Naive B cell (primary cell): ENCODE measurements around the gene TRABD. TPM values are rescaled to one million over a fixed set of nuclear protein-coding genes. Genes with fewer than 3 reads are reported as not detected.
A peak's percentile ranks its signal among the peaks of the same experiment; 100 is the strongest.

Source experiments
- ATAC-seq, 2 donors: fragments of 150-1000 bp; cut with Tn5 transposase; 2 replicates each; pipeline ENCODE4 v1.10.0; 2021; ENCODE audit warnings: low read depth in 2 of 2, mild to moderate bottlenecking in 2 of 2, moderate library complexity in 2 of 2
- DNase-seq: peaks from one replicate; pipeline ENCODE4 v3.0.0; 2022
- H3K27ac Mint-ChIP-seq, 6 donors: one replicate each; pipeline ENCODE4 v1.8.0; 2020 to 2022; ENCODE audit warnings: mild to moderate bottlenecking in 6 of 6, mixed read lengths in 6 of 6, moderate library complexity in 5 of 6, inconsistent platforms in 2 of 6
- H3K27me3 Mint-ChIP-seq, 3 donors: one replicate each; pipeline ENCODE4 v1.8.0; 2021 to 2022; ENCODE audit warnings: mixed read lengths in 3 of 3, mild to moderate bottlenecking in 1 of 3
- H3K36me3 Mint-ChIP-seq, 2 donors: one replicate each; pipeline ENCODE4 v1.8.0; 2020 to 2022; ENCODE audit warnings: mixed read lengths in 2 of 2, inconsistent platforms in 1 of 2, mild to moderate bottlenecking in 1 of 2
- H3K4me1 Mint-ChIP-seq, 3 donors: one replicate each; pipeline ENCODE4 v1.8.0; 2020 to 2022; ENCODE audit warnings: mixed read lengths in 3 of 3, inconsistent platforms in 1 of 3, mild to moderate bottlenecking in 1 of 3, moderate library complexity in 1 of 3
- H3K4me3 Mint-ChIP-seq, 8 donors: one replicate each; pipeline ENCODE4 v1.8.0; 2020 to 2022; ENCODE audit warnings: mild to moderate bottlenecking in 8 of 8, mixed read lengths in 8 of 8, moderate library complexity in 8 of 8, inconsistent platforms in 2 of 8
- H3K9me3 Mint-ChIP-seq, 7 donors: one replicate each; pipeline ENCODE4 v1.8.0; 2020 to 2022; ENCODE audit warnings: mixed read lengths in 7 of 7, mild to moderate bottlenecking in 5 of 7, inconsistent platforms in 2 of 7, moderate library complexity in 1 of 7
- polyA plus RNA-seq, 6 donors: library from polyadenylated mRNA; unstranded; fragments of 300-500 nt; fragmentation: Illumina TruSeq; gene quantifications; one replicate each; pipeline ENCODE4 v1.2.3, GENCODE V29; 2021; ENCODE audit warnings: low read depth in 6 of 6

Gene TRABD
- polyA plus RNA-seq, 6 donors from 2014 or later: 9.4 to 22.6 (median 15.1) TPM

GRCh38 chr22:50190182-50190940 is 4.6 kb downstream of the TRABD start:
- Mint-ChIP-seq H3K9me3 (no peaks in the 10 kb centered on the region), H3K4me1 (peaks cover 40 to 65% (median 64%) of the 10 kb centered on the region in 3 donors), H3K4me3 (peak overlapping the region; percentile 77 to 96 (median 89)), H3K27ac (peak overlapping the region; percentile 100), H3K36me3 (no peaks in the 10 kb centered on the region), H3K27me3 (no peaks in the 10 kb centered on the region)
- ATAC-seq: peak; percentile 56 to 59
- peak; percentile 97 for DNase-seq

- peaks cover 40 to 72% (median 71%) of the 10 kb centered on the region in 3 donors for H3K4me1 Mint-ChIP-seq
- no peaks in the 10 kb centered on the region for H3K27me3 Mint-ChIP-seq
- ATAC-seq (peak; percentile 52 to 56), DNase-seq (peak; percentile 93)
- peak overlapping the region; percentile 77 to 96 (median 89) for H3K4me3 Mint-ChIP-seq
- H3K27ac Mint-ChIP-seq: peak overlapping the region; percentile 100
- no peaks in the 10 kb centered on the region for H3K36me3 Mint-ChIP-seq
- H3K9me3 Mint-ChIP-seq: no peaks in the 10 kb centered on the region
These were observed 5.4 kb downstream of the TRABD start for GRCh38 chr22:50190941-50191741.

- ATAC-seq (peak; percentile 9 to 13), DNase-seq (peak; percentile 79)
- Mint-ChIP-seq H3K27me3 (no peaks in the 10 kb centered on the region), H3K4me3 (peak overlapping the region; percentile 76 to 96 (median 87)), H3K36me3 (no peaks in the 10 kb centered on the region), H3K9me3 (no peaks in the 10 kb centered on the region), H3K27ac (peak overlapping the region; percentile 100), H3K4me1 (peaks cover 31 to 66% (median 60%) of the 10 kb centered on the region in 3 donors)
These were observed 6.9 kb downstream of the TRABD start for GRCh38 chr22:50192436-50193204.

- no peaks in the 10 kb centered on the region for H3K9me3 Mint-ChIP-seq
- peak overlapping the region in 3 of 8 donors; percentile 6 to 77 (median 15) for H3K4me3 Mint-ChIP-seq
- peaks cover 29 to 60% (median 52%) of the 10 kb centered on the region in 3 donors for H3K4me1 Mint-ChIP-seq
- no peaks in the 10 kb centered on the region for H3K27me3 Mint-ChIP-seq
- no peak for DNase-seq
- H3K36me3 Mint-ChIP-seq: no peaks in the 10 kb centered on the region
- no peak for ATAC-seq
- peak overlapping the region in 5 of 6 donors; percentile 44 to 100 (median 100) for H3K27ac Mint-ChIP-seq
These were observed 7.9 kb downstream of the TRABD start for GRCh38 chr22:50193621-50194020.

- Mint-ChIP-seq H3K36me3 (no peaks in the 10 kb centered on the region), H3K4me1 (peaks cover 27 to 56% (median 46%) of the 10 kb centered on the region in 3 donors), H3K27me3 (no peaks in the 10 kb centered on the region), H3K27ac (peak overlapping the region; percentile 44 to 100 (median 91)), H3K4me3 (peak overlapping the region in 4 of 8 donors; percentile 3 to 63 (median 48)), H3K9me3 (no peaks in the 10 kb centered on the region)
- ATAC-seq (no peak), DNase-seq (no peak)
These were observed 8.5 kb downstream of the TRABD start for GRCh38 chr22:50194037-50194805.

- DNase-seq: no peak
- no peaks in the 10 kb centered on the region for H3K36me3 Mint-ChIP-seq
- no peak for ATAC-seq
- no peaks in the 10 kb centered on the region for H3K27me3 Mint-ChIP-seq
- H3K4me1 Mint-ChIP-seq: peaks cover 14 to 43% (median 38%) of the 10 kb centered on the region in 3 donors
- peak overlapping the region in 1 of 8 donors; percentile 53 for H3K4me3 Mint-ChIP-seq
- no peaks in the 10 kb centered on the region for H3K9me3 Mint-ChIP-seq
- H3K27ac Mint-ChIP-seq: peak overlapping the region in 5 of 6 donors; percentile 9 to 100 (median 83)
These were observed 10.5 kb downstream of the TRABD start for GRCh38 chr22:50196256-50196655.

- no peak for DNase-seq
- no peak for ATAC-seq
- peaks cover 11 to 40% (median 35%) of the 10 kb centered on the region in 3 donors for H3K4me1 Mint-ChIP-seq
- H3K36me3 Mint-ChIP-seq: no peaks in the 10 kb centered on the region
- H3K27ac Mint-ChIP-seq: peak overlapping the region in 4 of 6 donors; percentile 68 to 100 (median 84)
- no peaks in the 10 kb centered on the region for H3K27me3 Mint-ChIP-seq
- no peaks in the 10 kb centered on the region for H3K9me3 Mint-ChIP-seq
- peak overlapping the region in 1 of 8 donors; percentile 38 for H3K4me3 Mint-ChIP-seq
These were observed 11.5 kb downstream of the TRABD start for GRCh38 chr22:50197000-50197800.

GRCh38 chr22:50197856-50198623 is 12.3 kb downstream of the TRABD start:
- no peaks in the 10 kb centered on the region for H3K36me3 Mint-ChIP-seq
- H3K27me3 Mint-ChIP-seq: no peaks in the 10 kb centered on the region
- no peak for DNase-seq
- H3K27ac Mint-ChIP-seq: peak overlapping the region in 2 of 6 donors; percentile 67 to 100
- no peak for ATAC-seq
- peak overlapping the region in 3 of 8 donors; percentile 20 to 54 (median 33) for H3K4me3 Mint-ChIP-seq
- H3K4me1 Mint-ChIP-seq: peaks cover 5 to 37% (median 33%) of the 10 kb centered on the region in 3 donors
- H3K9me3 Mint-ChIP-seq: no peaks in the 10 kb centered on the region

- Mint-ChIP-seq H3K4me3 (peak overlapping the region in 2 of 8 donors; percentile 74 to 78), H3K9me3 (no peaks in the 10 kb centered on the region), H3K27ac (peak overlapping the region in 2 of 6 donors; percentile 34 to 89), H3K27me3 (no peaks in the 10 kb centered on the region), H3K4me1 (peaks cover 5 to 34% (median 32%) of the 10 kb centered on the region in 3 donors), H3K36me3 (no peaks in the 10 kb centered on the region)
- no peak for ATAC-seq
- DNase-seq: no peak
These were observed 12.9 kb downstream of the TRABD start for GRCh38 chr22:50198624-50199017.

- Mint-ChIP-seq H3K4me1 (peaks cover 5 to 34% (median 32%) of the 10 kb centered on the region in 3 donors), H3K36me3 (no peaks in the 10 kb centered on the region), H3K9me3 (no peaks in the 10 kb centered on the region), H3K4me3 (peak overlapping the region; percentile 55 to 90 (median 76)), H3K27ac (peak overlapping the region; percentile 33 to 98 (median 89)), H3K27me3 (no peaks in the 10 kb centered on the region)
- DNase-seq: no peak
- no peak for ATAC-seq
These were observed 13.6 kb downstream of the TRABD start for GRCh38 chr22:50199251-50199721.

GRCh38 chr22:50199829-50200460 is 14.2 kb downstream of the TRABD start:
- peaks cover 8 to 34% (median 32%) of the 10 kb centered on the region in 3 donors for H3K4me1 Mint-ChIP-seq
- peaks cover 3 to 4% of the 10 kb centered on the region in 2 donors for H3K36me3 Mint-ChIP-seq
- DNase-seq: no peak
- H3K27me3 Mint-ChIP-seq: no peaks in the 10 kb centered on the region
- H3K4me3 Mint-ChIP-seq: peak overlapping the region; percentile 55 to 90 (median 76)
- H3K27ac Mint-ChIP-seq: peak overlapping the region; percentile 33 to 98 (median 89)
- H3K9me3 Mint-ChIP-seq: no peaks in the 10 kb centered on the region
- ATAC-seq: no peak
